Fibroblast of the aortic adventitia (primary cell): ENCODE results near the gene MAP3K6. TPM values are rescaled to one million over a fixed set of nuclear protein-coding genes. Genes with fewer than 3 reads are reported as not detected.

ENCODE experiments used
- DNase-seq: peaks from one replicate; pipeline ENCODE4 v3.0.0-alpha.2; 2010; ENCODE audit warnings: low read depth
- H3K4me3 ChIP-seq: 2 replicates; pipeline ENCODE4 v1.5.1; 2011; ENCODE audit warnings: low read depth, mild to moderate bottlenecking, control low read depth, low read length, moderate library complexity
- total RNA-seq: library from RNA; depleted of rRNA; stranded (reverse); fragments of >200 nt; gene quantifications from 2 replicates; pipeline ENCODE4 v1.2.3, GENCODE V29; 2012; ENCODE audit warnings: low replicate concordance
- TF ChIP-seq, protein P1 (sequence below): IDR thresholded peaks from 2 replicates; pipeline ENCODE4 v1.5.1; 2011; ENCODE audit warnings: mild to moderate bottlenecking, low read length, control low read depth, inconsistent platforms; ENCODE audit not compliant: insufficient read depth

Gene MAP3K6
- total RNA-seq, 1 donor, result 18.2 TPM

DNA sequence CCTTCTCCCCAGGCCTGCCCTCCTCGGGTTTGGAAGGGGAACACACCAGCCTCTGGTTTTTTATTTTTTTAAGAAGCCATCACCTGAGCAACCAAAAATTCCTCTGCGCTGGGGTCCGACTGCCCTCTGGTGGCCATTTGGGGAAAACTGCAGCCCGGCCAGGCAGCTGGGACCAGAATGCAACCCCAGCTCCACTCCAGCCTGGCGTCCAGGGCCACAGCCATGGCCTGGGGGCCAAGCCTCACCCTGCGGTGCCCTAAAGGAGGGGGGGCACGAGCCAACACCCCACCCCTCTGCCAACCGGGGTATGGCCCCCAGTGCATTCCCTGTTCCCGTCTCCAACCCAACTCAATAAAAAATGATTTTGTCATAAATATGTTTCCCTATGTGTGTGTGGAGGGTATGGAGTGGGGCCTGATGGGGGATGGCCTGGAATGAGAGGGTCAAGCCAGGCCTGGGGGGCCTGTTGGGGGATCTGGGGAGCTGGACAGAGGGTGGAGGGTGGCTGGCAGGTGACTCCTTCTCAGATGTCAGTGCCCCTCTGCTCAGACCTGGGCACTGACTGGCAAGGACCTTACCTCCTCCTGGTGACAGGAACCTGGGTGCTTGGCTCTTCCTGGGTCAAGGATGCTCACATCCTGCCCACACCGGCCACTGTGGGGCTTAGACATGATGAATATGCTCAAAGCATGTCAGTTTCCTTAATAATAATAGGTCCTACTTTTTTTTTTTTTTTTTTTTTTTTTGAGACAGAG is 28.9 kb upstream of the MAP3K6 start:
- TF ChIP-seq, protein P1, sequence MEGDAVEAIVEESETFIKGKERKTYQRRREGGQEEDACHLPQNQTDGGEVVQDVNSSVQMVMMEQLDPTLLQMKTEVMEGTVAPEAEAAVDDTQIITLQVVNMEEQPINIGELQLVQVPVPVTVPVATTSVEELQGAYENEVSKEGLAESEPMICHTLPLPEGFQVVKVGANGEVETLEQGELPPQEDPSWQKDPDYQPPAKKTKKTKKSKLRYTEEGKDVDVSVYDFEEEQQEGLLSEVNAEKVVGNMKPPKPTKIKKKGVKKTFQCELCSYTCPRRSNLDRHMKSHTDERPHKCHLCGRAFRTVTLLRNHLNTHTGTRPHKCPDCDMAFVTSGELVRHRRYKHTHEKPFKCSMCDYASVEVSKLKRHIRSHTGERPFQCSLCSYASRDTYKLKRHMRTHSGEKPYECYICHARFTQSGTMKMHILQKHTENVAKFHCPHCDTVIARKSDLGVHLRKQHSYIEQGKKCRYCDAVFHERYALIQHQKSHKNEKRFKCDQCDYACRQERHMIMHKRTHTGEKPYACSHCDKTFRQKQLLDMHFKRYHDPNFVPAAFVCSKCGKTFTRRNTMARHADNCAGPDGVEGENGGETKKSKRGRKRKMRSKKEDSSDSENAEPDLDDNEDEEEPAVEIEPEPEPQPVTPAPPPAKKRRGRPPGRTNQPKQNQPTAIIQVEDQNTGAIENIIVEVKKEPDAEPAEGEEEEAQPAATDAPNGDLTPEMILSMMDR, result peak; percentile 95
- DNase-seq, result peak; percentile 78
- no peak overlapping the region for H3K4me3 ChIP-seq

DNA sequence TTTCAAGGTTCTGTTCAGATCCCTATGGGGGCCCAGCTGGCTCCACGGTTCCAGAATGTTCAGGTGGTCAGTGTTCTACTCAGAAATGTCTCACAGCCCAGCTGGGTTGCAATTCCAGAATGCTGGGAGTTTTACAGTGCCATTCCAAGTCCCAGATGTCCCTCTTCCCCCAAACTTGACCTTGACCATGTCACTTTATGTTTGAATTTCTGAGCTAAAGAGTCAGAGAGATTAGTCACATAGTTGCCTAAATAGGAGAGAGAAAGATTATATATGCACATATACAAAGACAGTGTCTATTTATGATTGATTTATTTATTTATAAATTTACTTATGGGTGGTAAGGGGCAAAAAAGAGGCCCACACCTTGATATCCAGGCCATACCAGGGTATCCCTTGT is 28.2 kb upstream of the MAP3K6 start:
- TF ChIP-seq, protein P1, result no peak
- no peak overlapping the region for H3K4me3 ChIP-seq
- no peak for DNase-seq

DNA sequence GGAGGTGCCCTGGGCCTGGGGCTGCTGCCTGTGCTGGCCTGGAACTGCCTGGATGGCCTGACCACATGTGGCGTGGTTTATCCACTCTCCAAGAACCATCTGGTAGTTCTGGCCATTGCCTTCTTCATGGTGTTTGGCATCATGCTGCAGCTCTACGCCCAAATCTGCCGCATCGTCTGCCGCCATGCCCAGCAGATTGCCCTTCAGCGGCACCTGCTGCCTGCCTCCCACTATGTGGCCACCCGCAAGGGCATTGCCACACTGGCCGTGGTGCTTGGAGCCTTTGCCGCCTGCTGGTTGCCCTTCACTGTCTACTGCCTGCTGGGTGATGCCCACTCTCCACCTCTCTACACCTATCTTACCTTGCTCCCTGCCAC is 27.5 kb upstream of the MAP3K6 start:
- TF ChIP-seq, protein P1, result no peak

DNA sequence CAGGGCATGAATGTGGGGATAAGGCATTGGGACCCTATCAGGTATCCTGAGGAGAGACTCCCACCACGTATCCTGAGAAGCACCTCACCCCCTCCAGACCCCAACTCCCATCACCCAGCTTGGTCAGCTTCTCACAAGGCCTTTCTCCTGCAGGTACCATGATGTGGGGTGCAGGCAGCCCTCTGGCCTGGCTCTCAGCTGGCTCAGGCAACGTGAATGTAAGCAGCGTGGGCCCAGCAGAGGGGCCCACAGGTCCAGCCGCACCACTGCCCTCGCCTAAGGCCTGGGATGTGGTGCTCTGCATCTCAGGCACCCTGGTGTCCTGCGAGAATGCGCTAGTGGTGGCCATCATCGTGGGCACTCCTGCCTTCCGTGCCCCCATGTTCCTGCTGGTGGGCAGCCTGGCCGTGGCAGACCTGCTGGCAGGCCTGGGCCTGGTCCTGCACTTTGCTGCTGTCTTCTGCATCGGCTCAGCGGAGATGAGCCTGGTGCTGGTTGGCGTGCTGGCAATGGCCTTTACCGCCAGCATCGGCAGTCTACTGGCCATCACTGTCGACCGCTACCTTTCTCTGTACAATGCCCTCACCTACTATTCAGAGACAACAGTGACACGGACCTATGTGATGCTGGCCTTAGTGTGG is 27.0 kb upstream of the MAP3K6 start:
- H3K4me3 ChIP-seq, result no peak overlapping the region
- TF ChIP-seq, protein P1, result no peak
- no peak for DNase-seq

More for the DNA sequence above, 27.5 kb upstream of the MAP3K6 start:
- DNase-seq, result no peak
- H3K4me3 ChIP-seq, result no peak overlapping the region

DNA sequence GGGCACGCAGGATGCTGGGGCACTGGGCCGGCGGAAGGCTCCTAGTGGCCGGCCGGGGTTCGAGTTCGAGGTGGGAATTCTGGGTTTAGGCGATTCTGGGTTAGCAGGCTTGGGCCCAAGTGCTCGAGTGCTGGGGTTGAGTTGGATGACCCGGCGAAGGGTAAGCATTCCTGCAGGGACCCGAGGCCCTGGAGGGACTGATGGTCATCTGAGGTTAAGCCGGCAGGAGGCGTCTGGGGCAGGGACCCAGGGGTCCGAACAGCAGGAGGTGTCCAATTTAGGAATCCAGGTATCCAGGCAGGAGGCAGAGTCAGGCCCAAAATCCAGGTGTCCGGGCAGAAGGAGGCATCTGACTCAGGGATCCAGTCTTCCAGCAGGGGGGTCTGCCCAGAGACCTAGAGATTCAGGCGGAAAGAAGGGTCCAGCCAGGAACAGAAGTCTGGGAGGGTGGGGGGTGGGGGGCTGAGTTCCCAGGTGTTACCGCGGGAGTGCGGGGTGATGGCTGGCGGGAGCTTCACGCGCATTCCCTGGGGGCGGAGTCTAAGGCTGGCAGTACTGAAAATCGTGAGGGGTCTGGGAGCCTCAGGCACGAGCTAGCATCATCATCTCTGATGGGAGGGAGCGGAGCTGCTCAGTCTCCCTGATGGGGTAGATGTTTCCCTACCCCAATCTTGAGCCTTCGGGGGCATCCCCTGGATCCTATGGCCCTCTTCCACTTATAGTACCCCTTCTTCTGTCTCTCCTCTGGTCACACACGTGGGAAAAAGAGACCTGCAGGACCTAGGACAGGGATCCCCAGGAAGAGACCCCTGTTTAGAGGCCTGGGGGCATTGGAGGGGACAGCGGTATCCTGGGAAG is 26.2 kb upstream of the MAP3K6 start:
- H3K4me3 ChIP-seq, result peak overlapping the region; percentile 71
- TF ChIP-seq, protein P1, result peak; percentile 20
- no peak for DNase-seq

DNA sequence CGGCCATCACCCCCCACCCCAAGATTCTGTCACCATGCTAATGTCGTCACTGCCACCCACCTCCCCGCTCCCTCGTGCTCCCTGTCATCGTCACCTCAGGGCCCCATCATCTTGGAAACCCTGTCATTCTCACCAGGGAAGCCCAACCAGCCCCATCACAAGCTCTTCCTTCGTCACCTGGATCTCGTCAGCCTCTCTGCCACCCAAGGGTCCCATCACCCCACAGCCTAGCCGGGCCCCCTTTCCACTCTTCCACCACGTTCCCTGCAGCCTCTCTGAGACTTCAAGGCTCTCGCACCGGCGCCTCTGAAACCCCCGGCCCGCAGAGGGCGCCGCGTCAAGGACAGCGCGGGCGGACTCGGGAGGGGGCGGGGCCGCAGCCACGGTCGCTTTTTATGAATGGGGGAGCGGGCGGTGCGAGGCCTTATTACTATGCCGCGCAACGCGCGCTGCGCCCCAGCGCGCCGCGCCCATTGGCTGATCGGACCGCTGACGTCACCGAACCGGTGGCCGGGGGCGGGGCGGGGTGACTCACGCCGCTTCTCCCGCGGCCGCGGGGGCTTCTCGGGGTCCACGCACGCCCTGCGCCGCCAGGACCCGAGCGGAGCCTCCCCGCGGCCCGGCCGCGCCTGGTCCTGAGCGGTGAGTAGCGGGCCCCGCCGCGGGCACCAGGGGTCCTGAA is 25.5 kb upstream of the MAP3K6 start, which contains the start of gene GPR3:
Gene GPR3 (plus strand): TSS at position 527 of the 682 bp plus-strand sequence. CDS start 1,177 bp downstream, outside the sequence.
- TF ChIP-seq, protein P1, result peak; percentile 50
- peak within 1 kb of the TSS; percentile 71 for H3K4me3 ChIP-seq
- peak; percentile 83 for DNase-seq
